GM23248 (cell line): ENCODE measurements around the gene COMMD1. TPM values are rescaled to one million over a fixed set of nuclear protein-coding genes. Genes with fewer than 3 reads are reported as not detected.

Experiments used
- DNase-seq: peaks from one replicate; pipeline ENCODE4 v3.0.0-alpha.2; 2015
- H2AFZ ChIP-seq: fragments of 200-600 bp; sonication (generic); 2 replicates; pipeline ENCODE4 v1.6.1; 2016; ENCODE audit warnings: antibody characterized with exemption
- H3F3A ChIP-seq: fragments of 200-600 bp; sonication (generic); 2 replicates; pipeline ENCODE4 v1.6.1; 2016; ENCODE audit warnings: mild to moderate bottlenecking, antibody characterized with exemption, mixed run types; ENCODE audit not compliant: insufficient read depth
- H3K27ac ChIP-seq: fragments of 200-600 bp; sonication (generic); 2 replicates; pipeline ENCODE4 v1.5.1; 2016; ENCODE audit warnings: mild to moderate bottlenecking
- H3K27me3 ChIP-seq: fragments of 200-600 bp; sonication (generic); replicated peaks from 2 replicates; pipeline ENCODE4 v1.6.1; 2016; ENCODE audit warnings: mild to moderate bottlenecking; ENCODE audit not compliant: insufficient read depth
- H3K36me3 ChIP-seq: fragments of 200-600 bp; sonication (generic); 2 replicates; pipeline ENCODE4 v1.6.1; 2016; ENCODE audit warnings: low read depth, mild to moderate bottlenecking
- H3K4me1 ChIP-seq: fragments of 200-600 bp; sonication (generic); 2 replicates; pipeline ENCODE4 v1.6.1; 2016; ENCODE audit warnings: mild to moderate bottlenecking; ENCODE audit not compliant: insufficient read depth
- H3K4me2 ChIP-seq: fragments of 200-600 bp; sonication (generic); one replicate; pipeline ENCODE4 v1.6.1; 2016; ENCODE audit warnings: mild to moderate bottlenecking; ENCODE audit not compliant: unreplicated experiment
- H3K4me3 ChIP-seq: fragments of 200-600 bp; sonication (generic); 2 replicates; pipeline ENCODE4 v1.5.1; 2016; ENCODE audit warnings: mild to moderate bottlenecking
- H3K79me2 ChIP-seq: fragments of 200-600 bp; sonication (generic); 2 replicates; pipeline ENCODE4 v1.6.1; 2016; ENCODE audit warnings: mild to moderate bottlenecking; ENCODE audit not compliant: insufficient read depth
- H3K9ac ChIP-seq: fragments of 200-600 bp; sonication (generic); 2 replicates; pipeline ENCODE4 v1.6.1; 2016; ENCODE audit warnings: mild to moderate bottlenecking
- H3K9me2 ChIP-seq: fragments of 200-600 bp; sonication (generic); 2 replicates; pipeline ENCODE4 v1.6.1; 2016; ENCODE audit warnings: mixed run types, mild to moderate bottlenecking, moderate library complexity; ENCODE audit not compliant: insufficient read depth
- H3K9me3 ChIP-seq: fragments of 200-600 bp; sonication (generic); one replicate; pipeline ENCODE4 v1.6.1; 2017; ENCODE audit warnings: low read depth
- H4K20me1 ChIP-seq: fragments of 200-600 bp; sonication (generic); 2 replicates; pipeline ENCODE4 v1.6.0; 2016; ENCODE audit not compliant: insufficient read depth
- EZH2 ChIP-seq: fragments of 200-600 bp; sonication (generic); IDR thresholded peaks from 2 replicates; pipeline ENCODE4 v1.6.1; 2018; ENCODE audit warnings: antibody characterized with exemption, mild to moderate bottlenecking; ENCODE audit not compliant: insufficient read depth, poor library complexity, severe bottlenecking
- EZH2phosphoT487 ChIP-seq: fragments of 200-600 bp; sonication (generic); IDR thresholded peaks from 2 replicates; pipeline ENCODE4 v1.6.1; 2018; ENCODE audit warnings: antibody characterized with exemption, moderate library complexity, mild to moderate bottlenecking, low read depth; ENCODE audit not compliant: insufficient read depth
- WGBS, 2 experiments: methylation state at CpG; one replicate each; pipeline ENCODE4 v1.1.6; 2015 to 2017; ENCODE audit warnings: low lambda C conversion rate in 2 of 2, low coverage in 1 of 2; ENCODE audit errors: missing lambda C conversion rate in 2 of 2; 5-methylcytosine and 5-hydroxymethylcytosine counted together
- in situ Hi-C: fragments of 300-500 bp; cut with MboI; formaldehyde crosslinking; loops from 2 replicates; pipeline ENCODE4 v1.15.0; 2020
- polyA plus RNA-seq: library from polyadenylated mRNA; unstranded; fragments of >200 nt; fragmentation: Nextera tagmentation; extraction: Ambion mirVana; gene quantifications from 2 replicates; pipeline ENCODE4 v1.2.1, GENCODE V29; 2016
- total RNA-seq: library from RNA; depleted of rRNA; stranded (reverse); fragments of >200 nt; shearing (Covaris generic); gene quantifications from 2 replicates; pipeline ENCODE4 v1.2.3, GENCODE V29; 2014

The COMMD1 gene
- total and polyA plus RNA-seq, 2 experiments from 2014 or later, result 40.5 to 74.2 TPM

GRCh38 chr2:61920548-61920947 is 15.1 kb downstream of the COMMD1 start:
- Histone ChIP-seq H3K27ac (no peak overlapping the region), H3K9me3 (no peaks in the 10 kb centered on the region), H3K9me2 (no peaks in the 10 kb centered on the region), H2AFZ (no peak overlapping the region), H3K4me3 (no peak overlapping the region), H3K9ac (no peak overlapping the region), H4K20me1 (no peaks in the 10 kb centered on the region), H3K36me3 (no peaks in the 10 kb centered on the region), H3K4me2 (no peak overlapping the region), H3K79me2 (no peaks in the 10 kb centered on the region), H3F3A (no peaks in the 10 kb centered on the region), H3K27me3 (no peaks in the 10 kb centered on the region), H3K4me1 (no peaks in the 10 kb centered on the region)
- TF ChIP-seq EZH2 (no peak), EZH2phosphoT487 (no peak)
- DNase-seq, result no peak
- in situ Hi-C loops, result no loop called here
- WGBS, 2 experiments, result 92 to 96% methylated on average over 1 of the region's 1 CpG

GRCh38 chr2:61922714-61923113 is 17.2 kb downstream of the COMMD1 start:
- Histone ChIP-seq H3K79me2 (no peaks in the 10 kb centered on the region), H3K4me3 (no peak overlapping the region), H3K4me1 (no peaks in the 10 kb centered on the region), H3K9me2 (no peaks in the 10 kb centered on the region), H2AFZ (no peak overlapping the region), H3K4me2 (no peak overlapping the region), H4K20me1 (no peaks in the 10 kb centered on the region), H3K9me3 (no peaks in the 10 kb centered on the region), H3K9ac (no peak overlapping the region), H3K27me3 (no peaks in the 10 kb centered on the region), H3K27ac (no peak overlapping the region), H3K36me3 (no peaks in the 10 kb centered on the region), H3F3A (no peaks in the 10 kb centered on the region)
- TF ChIP-seq EZH2, result no peak
- no peak for TF ChIP-seq EZH2phosphoT487
- DNase-seq, result no peak
- in situ Hi-C loops, result no loop called here

- H3K27ac ChIP-seq, result no peak overlapping the region
- no peaks in the 10 kb centered on the region for H3K9me2 ChIP-seq
- H3K4me2 ChIP-seq, result no peak overlapping the region
- H3K79me2 ChIP-seq, result no peaks in the 10 kb centered on the region
- no peaks in the 10 kb centered on the region for H3F3A ChIP-seq
- no peak for TF ChIP-seq EZH2
- in situ Hi-C loops, result no loop called here
- DNase-seq, result no peak
- WGBS, 2 experiments, result 71 to 79% methylated on average over 15 of the region's 15 CpGs
- H3K9ac ChIP-seq, result no peak overlapping the region
- H3K36me3 ChIP-seq, result no peaks in the 10 kb centered on the region
- H3K4me1 ChIP-seq, result no peaks in the 10 kb centered on the region
- H3K4me3 ChIP-seq, result no peak overlapping the region
- no peaks in the 10 kb centered on the region for H4K20me1 ChIP-seq
- no peak overlapping the region for H2AFZ ChIP-seq
- no peaks in the 10 kb centered on the region for H3K9me3 ChIP-seq
- H3K27me3 ChIP-seq, result no peaks in the 10 kb centered on the region
Measured at GRCh38 chr2:61924895-61925663, 19.6 kb downstream of the COMMD1 start.

- WGBS, 2 experiments, result 95% methylated on average over 8 of the region's 8 CpGs
- Histone ChIP-seq H3K36me3 (no peaks in the 10 kb centered on the region), H3K9ac (no peak overlapping the region), H3K79me2 (no peaks in the 10 kb centered on the region), H3K9me2 (no peaks in the 10 kb centered on the region), H3K27me3 (no peaks in the 10 kb centered on the region), H3F3A (no peaks in the 10 kb centered on the region), H3K9me3 (no peaks in the 10 kb centered on the region), H4K20me1 (no peaks in the 10 kb centered on the region), H3K4me3 (no peak overlapping the region), H2AFZ (no peak overlapping the region), H3K4me1 (no peaks in the 10 kb centered on the region), H3K4me2 (no peak overlapping the region), H3K27ac (no peak overlapping the region)
- DNase-seq, result no peak
- no peak for TF ChIP-seq EZH2phosphoT487
- no peak for TF ChIP-seq EZH2
- in situ Hi-C loops, result no loop called here
Measured at GRCh38 chr2:61926531-61927477, 21.3 kb downstream of the COMMD1 start.
